SHP77 (cell line): ENCODE data around the gene PPP1R37.

Experiments
- DNase-seq, 2 experiments: peaks; one replicate each; lab custom pipeline; 2025; lab: John Stamatoyannopoulos, UW

Gene PPP1R37

GRCh38 chr19:45115809-45116615 is 23.0 kb downstream of the PPP1R37 start:
- DNase-seq: peak; percentile 53 to 79

GRCh38 chr19:45117167-45117594 is 24.2 kb downstream of the PPP1R37 start:
- peak; percentile 76 for DNase-seq

GRCh38 chr19:45117671-45118070 is 24.7 kb downstream of the PPP1R37 start:
- peak; percentile 42 to 58 for DNase-seq

GRCh38 chr19:45118106-45118505 is 25.1 kb downstream of the PPP1R37 start:
- DNase-seq: no peak

GRCh38 chr19:45118591-45119355 is 25.8 kb downstream of the PPP1R37 start:
- peak in 1 of 2 experiments; percentile 24 for DNase-seq

GRCh38 chr19:45119582-45119981 is 26.6 kb downstream of the PPP1R37 start:
- DNase-seq: no peak

GRCh38 chr19:45121827-45122345 is 28.9 kb downstream of the PPP1R37 start:
- DNase-seq: no peak

GRCh38 chr19:45122832-45123231 is 29.9 kb downstream of the PPP1R37 start:
- no peak for DNase-seq

- DNase-seq: no peak
Observed at GRCh38 chr19:45123440-45123850, 30.5 kb downstream of the PPP1R37 start.

- DNase-seq: no peak
Observed at GRCh38 chr19:45124021-45124420, 31.0 kb downstream of the PPP1R37 start.

GRCh38 chr19:45125360-45125759 is 32.4 kb downstream of the PPP1R37 start:
- DNase-seq: no peak

- peak; percentile 34 to 37 for DNase-seq
Observed at GRCh38 chr19:45125975-45126493, 33.1 kb downstream of the PPP1R37 start.

- DNase-seq: no peak
Observed at GRCh38 chr19:45126654-45127053, 33.7 kb downstream of the PPP1R37 start.

- DNase-seq: no peak
Observed at GRCh38 chr19:45128146-45128545, 35.2 kb downstream of the PPP1R37 start.

GRCh38 chr19:45128806-45129205 is 35.8 kb downstream of the PPP1R37 start:
- no peak for DNase-seq

GRCh38 chr19:45130236-45130635 is 37.3 kb downstream of the PPP1R37 start:
- DNase-seq: no peak

- DNase-seq: peak; percentile 88 to 94
Observed at GRCh38 chr19:45130888-45131615, 38.1 kb downstream of the PPP1R37 start.

GRCh38 chr19:45133661-45134060 is 40.7 kb downstream of the PPP1R37 start:
- no peak for DNase-seq

- no peak for DNase-seq
Observed at GRCh38 chr19:45135176-45135885, 42.4 kb downstream of the PPP1R37 start.

GRCh38 chr19:45136507-45137178 is 43.7 kb downstream of the PPP1R37 start:
- DNase-seq: no peak
